ENCODE measurements around the gene EI24.

- TF ChIP-seq CTCF (IDR thresholded peaks at IDR 0.05; ENCODE audit: low read depth, low read length) (no peak), EZH2phosphoT487 (IDR thresholded peaks at IDR 0.05; ENCODE audit: low read depth) (no peak)
These were observed 7.4 kb upstream of the EI24 start for GRCh38 chr11:125561924-125562323.
